Parathyroid adenoma (tissue), 2 donors: Measurements from ENCODE around the gene DLG5.

ENCODE experiments used
- H2AFZ ChIP-seq: fragments of 300-600 bp; sonication (generic); one replicate; pipeline ENCODE4 v1.7.0; 2017; ENCODE audit warnings: antibody characterized with exemption, mild to moderate bottlenecking
- H3K27ac ChIP-seq: fragments of 300-600 bp; sonication (generic); one replicate; pipeline ENCODE4 v1.7.0; 2017
- H3K27me3 ChIP-seq: fragments of 300-600 bp; sonication (generic); one replicate; pipeline ENCODE4 v1.7.0; 2017; ENCODE audit warnings: low read length; ENCODE audit not compliant: control insufficient read depth, insufficient read depth
- H3K36me3 ChIP-seq: fragments of 300-600 bp; sonication (generic); one replicate; pipeline ENCODE4 v1.7.0; 2017; ENCODE audit warnings: low read length; ENCODE audit not compliant: control insufficient read depth, insufficient read depth
- H3K4me1 ChIP-seq: fragments of 300-600 bp; sonication (generic); one replicate; pipeline ENCODE4 v1.7.0; 2017; ENCODE audit warnings: control low read depth
- H3K4me2 ChIP-seq: fragments of 300-600 bp; sonication (generic); one replicate; pipeline ENCODE4 v1.7.0; 2017; ENCODE audit warnings: low read length
- H3K4me3 ChIP-seq: fragments of 300-600 bp; sonication (generic); one replicate; pipeline ENCODE4 v1.7.0; 2017; ENCODE audit warnings: low read depth, low read length
- H3K79me2 ChIP-seq: fragments of 300-600 bp; sonication (generic); one replicate; pipeline ENCODE4 v1.7.0; 2017; ENCODE audit warnings: control low read depth
- H3K9ac ChIP-seq: fragments of 300-600 bp; sonication (generic); one replicate; pipeline ENCODE4 v1.7.0; 2017; ENCODE audit warnings: mild to moderate bottlenecking
- H3K9me3 ChIP-seq: fragments of 300-600 bp; sonication (generic); one replicate; pipeline ENCODE4 v1.7.0; 2017; ENCODE audit warnings: low read length; ENCODE audit not compliant: control insufficient read depth
- CTCF ChIP-seq: fragments of 300-600 bp; sonication (generic); IDR thresholded peaks from one replicate; pipeline ENCODE4 v1.7.0; 2017; ENCODE audit warnings: antibody characterized with exemption, mild to moderate bottlenecking
- donor health status: primary hyperparathyroidism.

The DLG5 gene

GRCh38 chr10:77926566-77927401 is at the start of gene DLG5:
Gene DLG5 (minus strand): TSS chr10:77926755. CDS start chr10:77926520, 235 bp downstream.
- Histone ChIP-seq H3K4me3 (peak within 1 kb of the TSS; percentile 78), H3K4me1 (peaks cover 5% of the 10 kb centered on the region), H3K27ac (peak within 1 kb of the TSS; percentile 88), H3K9me3 (no peaks in the 10 kb centered on the region), H2AFZ (peak within 1 kb of the TSS; percentile 78), H3K4me2 (peak within 1 kb of the TSS; percentile 81), H3K36me3 (no peaks in the 10 kb centered on the region), H3K9ac (peak within 1 kb of the TSS; percentile 46), H3K79me2 (peaks cover 36% of the 10 kb centered on the region), H3K27me3 (no peaks in the 10 kb centered on the region)
- no peak for TF ChIP-seq CTCF

GRCh38 chr10:77975086-77975666 is 48.6 kb upstream of the DLG5 start:
- H3K9ac ChIP-seq = no peak overlapping the region
- no peaks in the 10 kb centered on the region for H3K36me3 ChIP-seq
- H3K27me3 ChIP-seq = no peaks in the 10 kb centered on the region
- H3K4me2 ChIP-seq = no peak overlapping the region
- no peak overlapping the region for H3K4me3 ChIP-seq
- no peaks in the 10 kb centered on the region for H3K79me2 ChIP-seq
- H2AFZ ChIP-seq = no peak overlapping the region
- no peaks in the 10 kb centered on the region for H3K9me3 ChIP-seq
- no peak for TF ChIP-seq CTCF
- H3K27ac ChIP-seq = no peak overlapping the region
- H3K4me1 ChIP-seq = peaks cover 15% of the 10 kb centered on the region

- peaks cover 19% of the 10 kb centered on the region for H3K4me1 ChIP-seq
Observed at GRCh38 chr10:77974396-77975074, 48.0 kb upstream of the DLG5 start.

GRCh38 chr10:77973276-77973675 is 46.7 kb upstream of the DLG5 start:
- Histone ChIP-seq H3K4me3 (no peak overlapping the region), H3K27ac (no peak overlapping the region), H3K4me1 (peaks cover 27% of the 10 kb centered on the region), H3K27me3 (no peaks in the 10 kb centered on the region), H3K9me3 (no peaks in the 10 kb centered on the region), H3K9ac (no peak overlapping the region), H3K4me2 (no peak overlapping the region), H3K79me2 (no peaks in the 10 kb centered on the region), H3K36me3 (no peaks in the 10 kb centered on the region), H2AFZ (no peak overlapping the region)
- no peak for TF ChIP-seq CTCF

More at GRCh38 chr10:77974396-77975074, 48.0 kb upstream of the DLG5 start:
- Histone ChIP-seq H3K27me3 (no peaks in the 10 kb centered on the region), H3K9ac (no peak overlapping the region), H3K4me3 (no peak overlapping the region), H3K79me2 (no peaks in the 10 kb centered on the region), H3K4me2 (no peak overlapping the region), H3K9me3 (no peaks in the 10 kb centered on the region), H3K27ac (no peak overlapping the region), H3K36me3 (no peaks in the 10 kb centered on the region), H2AFZ (no peak overlapping the region)
- TF ChIP-seq CTCF = peak; percentile 56
